DMS 273 treated with DMSO at 0.1 percent for 48 hours (cell line): ENCODE data around the gene CLDN22.

Experiments used
- DNase-seq: peaks from one replicate; lab custom pipeline; 2025; lab: John Stamatoyannopoulos, UW

Gene CLDN22

GRCh38 chr4:183320211-183321059 lies at the start of gene CLDN22:
CLDN22 (minus strand) TSS chr4:183320276; CDS start chr4:183320218, 58 bp downstream.
- no peak for DNase-seq

DNA sequence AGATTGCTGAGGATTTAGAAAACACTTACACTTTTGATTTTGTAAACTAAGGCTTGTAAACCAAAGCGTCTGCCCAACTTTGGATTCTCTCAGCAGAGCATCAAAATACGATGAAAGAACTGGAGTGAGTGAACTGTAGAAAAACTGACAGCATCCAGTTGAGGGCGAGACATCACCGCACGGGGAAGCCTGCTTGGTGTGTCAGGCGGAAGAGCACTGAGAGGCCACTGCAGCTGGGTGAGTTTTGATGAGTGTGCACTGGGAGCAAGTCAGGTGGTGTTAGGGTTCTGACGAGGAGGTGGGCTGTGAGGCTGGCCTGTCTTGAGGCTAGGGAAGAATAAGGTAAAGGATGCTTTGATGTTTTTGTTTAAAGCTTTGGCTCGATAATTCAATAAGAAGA lies 49.0 kb upstream of the CLDN22 start:
- DNase-seq, result no peak

- DNase-seq, result no peak
Observed at GRCh38 chr4:183366206-183366835, 46.2 kb upstream of the CLDN22 start.

DNA sequence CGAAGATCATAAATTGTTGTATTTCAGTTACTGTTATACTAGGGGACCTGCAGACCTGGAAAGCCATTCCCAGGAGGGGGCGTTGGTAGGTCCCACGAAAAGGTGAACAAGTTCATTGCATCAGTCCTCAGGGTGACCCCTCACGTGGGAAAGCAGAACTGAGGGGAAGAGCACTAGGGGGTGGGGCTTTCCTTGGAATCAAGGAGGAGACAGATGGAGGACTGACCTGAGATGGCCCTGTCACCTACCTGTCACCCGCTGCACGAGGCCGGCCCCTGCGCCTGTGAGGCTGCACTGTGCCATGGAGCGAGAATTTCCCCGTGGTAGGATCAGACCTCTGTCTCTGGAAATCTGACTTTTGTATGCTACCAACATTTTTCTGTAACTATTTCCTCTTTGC lies 43.9 kb upstream of the CLDN22 start:
- DNase-seq, result no peak

DNA sequence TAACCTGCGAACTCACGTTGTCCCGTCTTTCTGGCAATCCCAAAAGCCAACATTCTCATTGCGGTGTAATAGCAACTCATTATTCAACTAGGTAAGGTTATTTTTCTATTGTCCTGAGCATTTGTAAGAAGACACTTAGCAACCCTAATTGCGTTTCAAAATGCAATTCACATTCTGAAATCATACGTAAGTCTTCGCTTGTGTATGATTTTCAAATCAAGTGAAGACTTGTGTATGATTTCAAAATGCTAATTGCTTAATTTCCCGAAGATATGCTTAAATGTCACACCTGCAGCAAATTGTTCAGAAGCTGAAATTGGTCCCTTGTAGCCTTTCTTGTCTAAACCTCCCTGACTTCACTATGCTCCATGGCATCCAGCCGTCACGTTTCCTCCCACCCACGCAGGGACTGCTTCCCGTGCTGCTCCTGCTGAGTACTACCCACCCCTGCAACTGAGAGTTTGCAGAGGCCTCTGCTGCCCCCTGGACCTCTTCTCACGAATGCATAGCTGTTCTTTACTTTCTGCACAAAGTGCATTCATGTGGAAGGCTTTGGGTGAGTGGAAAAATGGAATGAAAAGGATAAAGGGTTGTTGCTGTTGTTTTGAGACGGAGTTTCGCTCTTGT lies 43.0 kb upstream of the CLDN22 start:
- DNase-seq, result no peak

DNA sequence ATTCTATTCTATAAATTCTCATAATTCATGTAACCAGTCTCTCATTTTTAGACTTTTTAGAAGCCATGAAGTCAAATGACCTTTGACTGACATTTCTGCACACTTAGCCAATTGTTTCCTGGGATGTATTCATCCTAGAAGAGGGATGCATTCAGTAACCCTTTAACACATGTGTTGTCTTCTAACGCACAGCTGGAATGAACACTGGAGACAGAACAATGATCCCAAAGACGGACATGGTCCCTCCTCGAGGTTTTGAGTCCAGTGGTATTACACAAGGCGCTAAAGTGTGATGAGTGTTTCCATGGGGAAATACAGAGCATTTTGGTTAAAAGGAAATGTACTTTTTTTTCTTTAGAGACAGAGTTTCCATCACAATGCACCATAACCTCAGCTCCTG lies 42.0 kb upstream of the CLDN22 start:
- DNase-seq, result no peak

DNA sequence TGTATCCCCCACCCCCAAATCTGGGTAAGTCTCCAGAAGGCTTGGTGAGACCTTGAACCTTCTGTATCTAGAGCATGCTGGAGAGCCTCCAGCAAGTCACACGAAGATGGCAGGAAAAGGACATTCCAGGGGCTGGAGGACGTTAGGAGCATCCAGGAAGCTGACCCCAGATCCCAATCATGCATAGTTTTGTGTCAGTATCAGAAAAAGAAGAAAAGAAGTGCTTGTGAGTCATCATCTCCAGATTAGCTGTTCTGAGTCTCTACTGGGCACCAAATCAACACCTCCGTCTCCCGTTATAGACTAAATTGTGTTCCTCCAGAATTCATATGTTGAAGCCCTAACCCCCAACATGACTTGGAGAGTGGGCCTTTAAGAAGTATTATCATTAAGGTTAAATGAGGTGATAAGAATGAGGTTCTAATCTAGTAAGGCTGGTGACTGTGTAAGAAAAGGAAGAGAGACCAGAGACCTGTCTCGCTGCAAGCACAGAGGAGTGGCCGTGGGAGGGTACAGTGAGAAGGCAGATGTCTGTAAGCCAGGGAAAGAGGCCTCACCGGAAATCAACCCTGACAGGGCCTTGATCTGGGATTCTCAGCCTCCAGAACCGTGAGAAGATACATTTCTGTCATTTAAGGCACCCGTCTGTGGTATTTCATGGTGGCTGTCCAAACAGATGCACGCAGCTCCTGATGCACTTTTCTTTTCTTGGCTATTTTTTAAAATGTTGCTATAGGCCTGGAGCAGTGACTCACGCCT lies 40.3 kb upstream of the CLDN22 start:
- DNase-seq, result no peak

DNA sequence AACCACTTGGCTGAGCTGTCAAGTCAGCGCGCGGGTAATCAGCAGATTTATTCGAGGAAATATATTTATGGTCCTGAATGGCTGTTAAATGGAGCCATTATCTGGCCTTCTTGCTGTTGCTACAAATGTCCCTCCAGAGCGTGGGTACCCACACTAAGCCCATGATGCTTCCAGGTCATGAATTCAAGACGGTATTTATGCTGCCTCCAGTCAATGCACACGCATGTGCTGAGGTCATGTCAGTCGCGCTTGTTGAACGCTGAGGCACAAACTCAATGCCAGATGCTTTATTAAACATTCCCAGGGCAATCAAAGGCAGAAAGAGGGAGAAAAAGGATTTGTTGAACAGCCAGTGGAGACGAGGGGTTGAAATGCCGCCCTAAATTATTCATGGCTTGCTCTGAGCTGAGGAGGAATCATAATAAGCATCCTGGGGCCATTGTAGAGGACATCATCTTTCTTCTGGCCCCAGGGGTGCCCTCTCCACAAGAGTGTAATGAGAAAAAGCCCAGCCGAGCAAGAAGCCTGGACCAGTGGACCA lies 38.2 kb upstream of the CLDN22 start:
- no peak for DNase-seq

DNA sequence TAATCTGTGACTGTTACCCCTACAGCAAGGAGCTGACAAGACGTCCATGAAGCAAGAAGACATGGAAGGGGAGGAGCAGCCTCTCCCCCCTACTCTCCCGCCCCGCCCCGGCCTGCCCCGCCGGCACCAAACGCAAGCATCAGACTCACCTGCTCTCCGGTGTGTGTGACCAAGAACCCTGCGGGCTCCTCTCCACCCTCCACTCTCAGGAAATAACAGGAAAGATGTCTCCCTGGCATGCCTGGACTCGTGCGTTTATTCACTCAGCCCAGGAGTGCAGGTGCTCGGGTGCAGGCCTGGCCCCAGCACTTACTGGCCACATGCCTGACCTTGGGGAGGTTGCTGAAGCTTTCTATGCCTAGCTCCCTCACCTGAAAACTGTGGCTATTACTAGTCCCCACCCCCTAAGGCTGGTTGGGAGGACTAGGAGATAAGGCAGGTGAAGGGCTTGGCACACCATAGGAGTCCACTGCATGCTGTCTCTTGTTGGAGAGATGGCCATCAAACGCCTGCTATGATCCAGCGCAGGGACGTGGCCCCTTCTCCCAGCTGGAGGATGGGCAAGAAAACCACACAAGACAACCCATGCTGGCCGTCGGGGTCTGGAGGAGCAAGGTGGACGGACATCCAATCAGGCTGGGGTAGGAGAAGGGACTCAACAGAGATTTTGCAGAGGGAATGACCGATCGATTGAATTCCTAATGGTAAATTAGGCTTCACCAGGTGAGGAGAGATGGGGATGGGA lies 37.0 kb upstream of the CLDN22 start:
- no peak for DNase-seq

GRCh38 chr4:183356173-183356830 lies 36.2 kb upstream of the CLDN22 start:
- no peak for DNase-seq

DNA sequence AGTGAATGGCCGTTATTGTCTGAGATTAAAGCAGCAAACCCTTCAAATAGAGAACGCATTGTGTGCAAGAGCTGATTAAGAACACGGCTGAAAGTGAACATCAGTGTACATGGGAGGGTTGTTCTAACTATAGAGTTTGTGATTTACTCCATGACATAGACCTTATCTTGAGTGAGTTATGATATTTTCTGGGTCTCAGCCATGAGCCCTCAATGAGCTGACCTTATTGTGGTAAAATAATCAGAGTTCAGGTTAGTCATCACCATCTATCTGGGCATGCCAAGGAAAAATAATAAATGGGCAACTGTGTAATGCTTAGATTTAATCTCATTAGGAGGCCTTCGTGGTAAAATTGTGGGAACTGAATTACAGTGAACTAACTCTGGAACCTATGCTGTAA lies 35.3 kb upstream of the CLDN22 start:
- DNase-seq, result no peak

GRCh38 chr4:183354219-183354618 lies 34.1 kb upstream of the CLDN22 start:
- DNase-seq, result no peak

- no peak for DNase-seq
Observed at GRCh38 chr4:183353557-183353956, 33.5 kb upstream of the CLDN22 start.

GRCh38 chr4:183352546-183352945 lies 32.5 kb upstream of the CLDN22 start:
- DNase-seq, result no peak

GRCh38 chr4:183350317-183351071 lies 30.4 kb upstream of the CLDN22 start:
- no peak for DNase-seq

GRCh38 chr4:183349673-183350072 lies 29.6 kb upstream of the CLDN22 start:
- DNase-seq, result no peak

DNA sequence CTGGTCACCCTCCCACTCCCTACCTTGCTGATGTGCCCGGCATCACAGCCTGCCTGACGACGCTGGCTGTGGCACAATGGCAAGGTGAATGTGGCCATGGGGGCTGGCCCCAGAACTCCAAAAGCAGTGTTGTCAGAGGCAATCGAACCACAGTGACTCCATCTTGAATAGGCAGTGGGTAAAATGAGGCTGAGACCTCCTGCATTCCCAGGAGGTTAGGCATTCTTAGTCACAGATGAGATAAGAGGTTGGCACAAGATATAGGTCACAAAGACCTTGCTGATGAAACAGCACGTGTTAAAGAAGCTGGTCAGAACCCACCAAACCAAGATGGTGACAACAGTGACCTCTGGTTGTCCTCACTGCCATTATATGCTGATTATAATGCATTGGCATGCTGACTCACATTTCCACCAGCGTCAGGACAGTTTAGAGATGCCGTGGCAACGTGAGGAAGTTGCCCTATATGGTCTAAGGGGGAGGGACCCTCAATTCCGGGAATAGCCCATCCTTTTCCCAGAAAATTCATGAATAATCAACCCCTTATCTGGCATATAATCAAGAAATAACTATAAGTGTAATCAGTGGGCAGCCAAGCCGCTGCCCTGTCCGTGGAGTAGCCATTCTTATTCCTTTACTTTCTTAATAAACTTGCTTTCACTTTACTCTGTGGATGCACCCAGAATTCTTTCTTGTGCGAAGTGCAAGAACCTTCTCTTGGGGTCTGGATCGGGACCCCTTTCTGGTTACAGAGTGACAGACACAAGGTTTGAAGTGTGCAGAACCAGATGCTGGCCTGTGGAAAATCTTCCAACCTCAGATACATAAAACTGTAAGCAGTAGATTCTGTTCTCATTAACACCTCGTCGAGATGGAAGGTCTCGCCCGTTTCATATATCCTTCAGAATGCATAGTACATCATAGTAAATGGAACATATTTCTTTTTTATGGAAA lies 28.9 kb upstream of the CLDN22 start:
- DNase-seq, result no peak

DNA sequence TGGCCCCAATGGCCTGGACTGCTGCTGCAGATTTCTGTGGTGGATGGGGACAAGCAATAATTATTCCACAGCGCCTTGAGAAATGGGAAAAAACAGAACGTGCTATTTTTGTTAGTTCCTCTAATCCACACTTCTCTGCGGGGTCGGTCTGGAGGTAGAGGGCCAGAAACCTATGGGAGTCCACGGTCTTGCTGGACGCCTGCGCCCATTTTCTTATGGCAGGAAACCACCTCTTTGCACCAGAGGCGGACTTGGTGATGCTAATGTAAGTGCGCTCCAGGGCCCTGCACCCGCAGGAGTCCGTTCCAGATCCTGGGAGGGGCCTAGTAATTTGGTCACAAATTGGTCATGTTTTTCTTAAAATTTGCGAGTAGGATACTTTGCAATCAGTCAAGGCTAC lies 28.1 kb upstream of the CLDN22 start:
- no peak for DNase-seq

DNA sequence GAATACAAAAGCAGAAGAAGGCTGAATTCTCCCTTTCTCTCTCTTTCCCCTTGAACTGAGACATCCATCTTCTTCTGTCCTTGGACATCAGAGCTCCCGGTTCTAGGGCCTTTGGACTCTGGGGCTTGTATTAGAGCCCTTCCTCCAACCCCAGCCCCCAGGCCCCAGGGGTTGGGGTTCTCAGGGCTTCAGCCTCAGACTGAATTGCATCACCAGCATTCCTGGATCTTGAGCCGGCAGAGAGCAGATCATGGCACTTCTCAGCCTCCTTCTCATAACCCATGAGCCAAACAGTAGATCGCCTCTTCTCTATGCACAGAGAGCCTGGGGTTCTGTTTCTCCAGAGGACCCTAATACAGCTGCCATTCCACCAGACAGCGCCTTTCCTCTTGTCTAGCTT lies 27.5 kb upstream of the CLDN22 start:
- DNase-seq, result no peak
